Kidney (tissue), 14 donors: ENCODE data around the gene TMCO5A. TPM values are rescaled to one million over a fixed set of nuclear protein-coding genes. Genes with fewer than 3 reads are reported as not detected.
"Not testable (repeated sequence)": the region's sequence is repeated elsewhere in the genome, so short reads cannot be mapped to it uniquely, and the experiment has no call there.

ENCODE experiments used
- DNase-seq, 5 donors: peaks; one replicate each; pipeline ENCODE4 v3.0.0-alpha.2; 2013 to 2020
- FAIRE-seq: peaks from 2 replicates; lab custom pipeline; 2012; peaks lifted over from hg19 to GRCh38; lab: Jason Lieb, UNC
- H3K27ac ChIP-seq, 2 donors: one replicate each; pipeline ENCODE4 v1.7.0; 2013; ENCODE audit warnings: low read depth in 2 of 2, low read length in 2 of 2, inconsistent platforms in 1 of 2
- H3K27me3 ChIP-seq: one replicate; pipeline ENCODE4 v1.7.1; 2013; ENCODE audit warnings: low read length, inconsistent platforms; ENCODE audit not compliant: control insufficient read depth, insufficient read depth
- H3K36me3 ChIP-seq, 3 donors: one replicate each; pipeline versions ENCODE4 v1.7.0 to v1.7.1; 2013; ENCODE audit warnings: low read length in 3 of 3, control low read depth in 1 of 3, inconsistent platforms in 1 of 3; ENCODE audit not compliant: insufficient read depth in 3 of 3, control insufficient read depth in 2 of 3
- H3K4me1 ChIP-seq, 3 donors: one replicate each; pipeline versions ENCODE4 v1.7.0 to v1.7.1; 2013; ENCODE audit warnings: low read length in 3 of 3, inconsistent platforms in 1 of 3, low read depth in 1 of 3; ENCODE audit not compliant: control insufficient read depth in 2 of 3, insufficient read depth in 2 of 3
- H3K4me3 ChIP-seq, 3 donors: one replicate each; pipeline versions ENCODE4 v1.7.0 to v1.8.1; 2013; ENCODE audit warnings: low read length in 3 of 3, control low read depth in 1 of 3, inconsistent platforms in 1 of 3
- H3K9ac ChIP-seq, 3 donors: one replicate each; pipeline versions ENCODE4 v1.7.0 to v1.7.1; 2013; ENCODE audit warnings: low read length in 3 of 3, control low read depth in 1 of 3, inconsistent platforms in 1 of 3
- H3K9me3 ChIP-seq, 3 donors: one replicate each; pipeline versions ENCODE4 v1.7.0 to v1.7.1; 2013; ENCODE audit warnings: low read length in 3 of 3, control low read depth in 1 of 3, inconsistent platforms in 1 of 3; ENCODE audit not compliant: control insufficient read depth in 2 of 3, insufficient read depth in 1 of 3
- CTCF ChIP-seq: IDR thresholded peaks from 3 replicates; pipeline ENCODE4 v1.5.1; 2012; ENCODE audit warnings: mild to moderate bottlenecking, moderate library complexity, borderline replicate concordance; ENCODE audit not compliant: insufficient read depth; ENCODE audit errors: extremely low read depth
- intact Hi-C: fragments of 100-400 bp; cut with DNase I; formaldehyde crosslinking; loops from one replicate; pipeline ENCODE4 v1.11.1; 2022
- polyA plus RNA-seq: library from polyadenylated mRNA; stranded (reverse); fragments of 350-450 nt; fragmentation: Illumina TruSeq; extraction: RNeasy Lipid Tissue Mini Kit (QIAGEN cat#74804); gene quantifications from one replicate; pipeline ENCODE4 v1.2.3, GENCODE V29; 2014; ENCODE audit warnings: low read depth, low replicate concordance; ENCODE audit not compliant: insufficient read depth
- total RNA-seq: library from RNA; stranded (reverse); fragmentation: NEBNext Ultra II Directional; extraction: Animal tissue kit (Norgen Biotek cat#: 25700); gene quantifications from one replicate; pipeline ENCODE4 v1.2.1, GENCODE V29; 2021
- donor health status: control.
- donor health status: control.
- donor health status: control.
- donor health status: control.
- donor health status: control.
- donor health status: DM: yes; HTN: yes; CAD: no.
- donor health status: Normal renal cell carcinoma (clear cell type).

TMCO5A gene
- total and polyA plus RNA-seq, 2 donors from 2014 or later: not detected

GRCh38 chr15:37933666-37934065, 774 bp upstream of the TMCO5A start:
- DNase-seq: no peak
- intact Hi-C loops: no loop called here
- no peaks in the 10 kb centered on the region for H3K9me3 ChIP-seq
- H3K27me3 ChIP-seq: no peaks in the 10 kb centered on the region
- no peak for TF ChIP-seq CTCF
- H3K9ac ChIP-seq: no peak overlapping the region
- H3K36me3 ChIP-seq: no peaks in the 10 kb centered on the region
- H3K4me3 ChIP-seq: no peak overlapping the region
- no peak overlapping the region for H3K27ac ChIP-seq
- no peak for FAIRE-seq
- H3K4me1 ChIP-seq: no peaks in the 10 kb centered on the region

DNA sequence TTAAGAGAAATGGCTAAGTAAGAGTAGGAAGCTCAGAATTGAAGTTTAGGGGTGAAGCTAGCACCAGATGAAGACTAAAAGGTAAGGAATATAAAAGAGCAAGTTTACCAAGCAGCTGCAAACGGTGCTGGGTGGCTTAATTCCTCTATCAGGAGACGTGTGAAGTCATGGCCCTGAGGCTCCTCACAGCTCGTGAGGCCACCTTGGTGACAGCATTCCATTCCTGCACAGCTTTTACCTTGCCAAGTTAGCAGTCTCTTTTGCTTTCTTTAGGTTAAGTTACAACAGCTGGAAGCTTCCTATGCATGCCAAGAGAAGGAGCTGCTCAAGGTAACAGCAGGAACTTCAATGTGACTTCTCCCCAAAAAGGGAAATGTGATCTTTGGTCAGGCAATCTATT, 6.4 kb downstream of the TMCO5A start:
- DNase-seq: peak in 3 of 5 donors; percentile 24 to 43 (median 38)
- intact Hi-C loops: no loop called here
- H3K27me3 ChIP-seq: no peaks in the 10 kb centered on the region
- no peaks in the 10 kb centered on the region for H3K9me3 ChIP-seq
- TF ChIP-seq CTCF: no peak
- no peak overlapping the region for H3K27ac ChIP-seq
- no peak overlapping the region for H3K9ac ChIP-seq
- no peak overlapping the region for H3K4me3 ChIP-seq
- no peaks in the 10 kb centered on the region for H3K36me3 ChIP-seq
- FAIRE-seq: no peak
- H3K4me1 ChIP-seq: no peaks in the 10 kb centered on the region

GRCh38 chr15:37941779-37942178, 7.3 kb downstream of the TMCO5A start:
- Histone ChIP-seq H3K27ac (no peak overlapping the region), H3K36me3 (no peaks in the 10 kb centered on the region), H3K4me1 (no peaks in the 10 kb centered on the region), H3K4me3 (no peak overlapping the region), H3K27me3 (no peaks in the 10 kb centered on the region), H3K9me3 (no peaks in the 10 kb centered on the region), H3K9ac (no peak overlapping the region)
- TF ChIP-seq CTCF: no peak
- DNase-seq (no peak), FAIRE-seq (no peak)
- intact Hi-C loops: no loop called here

DNA sequence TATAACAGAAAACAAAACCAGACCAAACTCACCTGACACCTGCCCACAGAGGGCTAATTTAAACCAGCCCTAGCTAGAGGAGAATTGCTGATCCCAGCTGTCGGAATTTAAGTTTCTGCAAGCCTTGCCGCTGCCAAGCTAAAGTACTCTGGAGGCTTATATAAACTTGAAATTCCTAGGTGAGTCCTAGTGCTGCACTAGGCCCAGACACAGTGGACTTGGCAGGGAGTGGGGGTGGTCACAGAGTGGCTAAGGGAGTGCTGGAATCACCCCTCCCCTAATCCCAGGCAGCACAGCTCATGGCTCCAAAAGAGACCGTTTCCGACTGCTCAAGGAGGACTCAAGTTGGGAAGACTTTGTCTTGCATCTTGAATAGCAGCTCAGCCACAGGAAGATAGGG, 17.6 kb downstream of the TMCO5A start:
- FAIRE-seq (no peak), DNase-seq (no peak)
- Histone ChIP-seq H3K27me3 (no peaks in the 10 kb centered on the region), H3K9me3 (no peaks in the 10 kb centered on the region), H3K36me3 (no peaks in the 10 kb centered on the region), H3K27ac (no peak overlapping the region), H3K4me3 (no peak overlapping the region), H3K4me1 (no peaks in the 10 kb centered on the region), H3K9ac (no peak overlapping the region)
- TF ChIP-seq CTCF: no peak
- intact Hi-C loops: no loop called here

GRCh38 chr15:37960742-37961141, 26.3 kb downstream of the TMCO5A start:
- DNase-seq, intact Hi-C loops, H3K36me3 ChIP-seq, FAIRE-seq, H3K27me3 ChIP-seq, H3K4me1 ChIP-seq, H3K9me3 ChIP-seq, H3K27ac ChIP-seq, H3K9ac ChIP-seq, H3K4me3 ChIP-seq: not testable (repeated sequence)
